A673 (cell line): ENCODE results near the gene SLX1A. TPM values are rescaled to one million over a fixed set of nuclear protein-coding genes. Genes with fewer than 3 reads are reported as not detected.

ENCODE experiments used
- BruUV-seq: library from RNA; stranded (reverse); fragments of 400-500 nt; replicated peaks from 2 replicates; lab custom pipeline; 2021; lab: Mats Ljungman, UMichigan
- CTCF ChIA-PET: fragments of 300-600 bp; sonication (Branson Sonifier 250); formaldehyde crosslinking; loops from one replicate; lab custom pipeline; 2022; ENCODE audit warnings: antibody characterized with exemption; lab: Charles Lee
- POLR2A ChIA-PET: fragments of 300-600 bp; sonication (Branson Sonifier 250); formaldehyde crosslinking; loops from one replicate; lab custom pipeline; 2022; ENCODE audit warnings: antibody characterized with exemption; ENCODE audit not compliant: low non-redundant PET; lab: Charles Lee
- DNase-seq: peaks from one replicate; pipeline ENCODE4 v3.0.0-alpha.2; 2015; ENCODE audit warnings: low spot score
- H3K27ac ChIP-seq: fragments of 200-600 bp; sonication (generic); 2 replicates; pipeline ENCODE4 v1.5.1; 2016; ENCODE audit warnings: mixed run types, low read depth, mild to moderate bottlenecking, mixed read lengths, antibody characterized with exemption, low read length; ENCODE audit not compliant: poor library complexity, severe bottlenecking
- H3K27me3 ChIP-seq: fragments of 200-600 bp; sonication (generic); replicated peaks from 2 replicates; pipeline ENCODE4 v1.6.1; 2017; ENCODE audit warnings: mixed run types, low read depth, mild to moderate bottlenecking, mixed read lengths, antibody characterized with exemption, low read length; ENCODE audit not compliant: insufficient read depth, poor library complexity
- H3K36me3 ChIP-seq: fragments of 200-600 bp; sonication (generic); 2 replicates; pipeline ENCODE4 v1.6.1; 2016; ENCODE audit warnings: mixed run types, mild to moderate bottlenecking, mixed read lengths, antibody characterized with exemption, low read length; ENCODE audit not compliant: insufficient read depth, poor library complexity, severe bottlenecking
- H3K4me1 ChIP-seq: fragments of 200-600 bp; sonication (generic); 2 replicates; pipeline ENCODE4 v1.6.1; 2017; ENCODE audit warnings: mixed run types, mild to moderate bottlenecking, mixed read lengths, antibody characterized with exemption, low read length; ENCODE audit not compliant: insufficient read depth, poor library complexity, severe bottlenecking
- H3K4me3 ChIP-seq: fragments of 200-600 bp; sonication (generic); 2 replicates; pipeline ENCODE4 v1.5.1; 2016; ENCODE audit warnings: low read depth, mixed run types, mild to moderate bottlenecking, mixed read lengths, low read length; ENCODE audit not compliant: poor library complexity, severe bottlenecking
- H3K9me3 ChIP-seq: fragments of 200-600 bp; sonication (generic); 2 replicates; pipeline ENCODE4 v1.6.1; 2016; ENCODE audit warnings: mixed run types, low read depth, mild to moderate bottlenecking, mixed read lengths, antibody characterized with exemption, low read length; ENCODE audit not compliant: poor library complexity, severe bottlenecking
- EZH2 ChIP-seq: fragments of 200-600 bp; sonication (generic); IDR thresholded peaks from 2 replicates; pipeline ENCODE4 v1.6.1; 2017; ENCODE audit warnings: borderline replicate concordance, low read depth, mild to moderate bottlenecking, mixed read lengths, antibody characterized with exemption, low read length; ENCODE audit not compliant: poor library complexity, severe bottlenecking
- intact Hi-C: fragments of 100-400 bp; cut with micrococcal nuclease; formaldehyde crosslinking; loops from one replicate; pipeline ENCODE4 v1.10.0; 2022; ENCODE audit not compliant: unreplicated experiment
- total RNA-seq: library from RNA; stranded (reverse); gene quantifications from 2 replicates; pipeline ENCODE4 v1.2.3, GENCODE V29; 2021
- TF ChIP-seq, protein P1 (sequence below): fragments of 300-800, 200-600 bp; sonication (generic); conservative IDR thresholded peaks from 2 replicates; pipeline ENCODE4 v1.5.1; 2017; ENCODE audit warnings: low read depth, mild to moderate bottlenecking, antibody characterized with exemption, low read length, moderate library complexity, mixed read lengths

The SLX1A gene
- total RNA-seq, 1 experiment from 2014 or later: 15.5 TPM

- Histone ChIP-seq H3K9me3 (no peaks in the 10 kb centered on the region), H3K4me3 (no peak overlapping the region), H3K27ac (no peak overlapping the region), H3K4me1 (peaks cover 4% of the 10 kb centered on the region), H3K27me3 (no peaks in the 10 kb centered on the region), H3K36me3 (no peaks in the 10 kb centered on the region)
- TF ChIP-seq, protein P1, sequence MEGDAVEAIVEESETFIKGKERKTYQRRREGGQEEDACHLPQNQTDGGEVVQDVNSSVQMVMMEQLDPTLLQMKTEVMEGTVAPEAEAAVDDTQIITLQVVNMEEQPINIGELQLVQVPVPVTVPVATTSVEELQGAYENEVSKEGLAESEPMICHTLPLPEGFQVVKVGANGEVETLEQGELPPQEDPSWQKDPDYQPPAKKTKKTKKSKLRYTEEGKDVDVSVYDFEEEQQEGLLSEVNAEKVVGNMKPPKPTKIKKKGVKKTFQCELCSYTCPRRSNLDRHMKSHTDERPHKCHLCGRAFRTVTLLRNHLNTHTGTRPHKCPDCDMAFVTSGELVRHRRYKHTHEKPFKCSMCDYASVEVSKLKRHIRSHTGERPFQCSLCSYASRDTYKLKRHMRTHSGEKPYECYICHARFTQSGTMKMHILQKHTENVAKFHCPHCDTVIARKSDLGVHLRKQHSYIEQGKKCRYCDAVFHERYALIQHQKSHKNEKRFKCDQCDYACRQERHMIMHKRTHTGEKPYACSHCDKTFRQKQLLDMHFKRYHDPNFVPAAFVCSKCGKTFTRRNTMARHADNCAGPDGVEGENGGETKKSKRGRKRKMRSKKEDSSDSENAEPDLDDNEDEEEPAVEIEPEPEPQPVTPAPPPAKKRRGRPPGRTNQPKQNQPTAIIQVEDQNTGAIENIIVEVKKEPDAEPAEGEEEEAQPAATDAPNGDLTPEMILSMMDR: no peak
- TF ChIP-seq EZH2: no peak
- CTCF ChIA-PET: no interaction called here
- no TSS peak for BruUV-seq
- POLR2A ChIA-PET: no interaction called here
- intact Hi-C loops: no loop called here
- DNase-seq: no peak
Measured at GRCh38 chr16:30147843-30148510, 45.7 kb upstream of the SLX1A start.

DNA sequence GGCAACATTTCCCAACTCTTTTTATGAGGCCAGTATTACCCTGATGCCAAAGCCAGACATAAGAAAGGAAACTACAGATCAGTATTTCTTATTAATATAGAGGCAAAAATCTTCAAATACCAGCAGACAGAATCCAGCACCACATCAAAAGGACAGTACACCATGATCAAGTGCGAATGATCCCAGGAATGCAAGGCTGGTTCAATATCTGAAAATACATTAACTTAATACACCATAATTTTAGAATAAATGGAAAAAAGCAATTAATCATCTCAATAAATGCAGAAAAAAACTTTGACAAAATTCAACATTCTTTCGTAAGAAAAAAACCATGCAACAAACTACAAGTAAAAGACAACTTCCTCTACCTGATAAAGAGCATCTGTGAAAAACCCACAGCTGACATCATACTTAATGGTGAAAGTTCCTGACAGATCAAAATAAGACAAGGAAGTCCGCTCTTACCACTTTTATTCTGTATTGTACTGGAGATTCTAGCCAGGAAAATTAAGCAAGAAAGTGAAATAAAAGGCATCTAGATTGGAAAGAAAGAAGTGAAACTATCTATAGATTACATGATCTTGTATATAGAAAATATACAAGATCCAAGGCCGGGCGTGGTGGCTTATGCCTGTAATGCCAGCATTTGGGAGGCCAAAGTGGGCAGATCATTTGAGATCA, 44.3 kb upstream of the SLX1A start:
- no TSS peak for BruUV-seq
- no peak for TF ChIP-seq EZH2
- TF ChIP-seq, protein P1: no peak
- CTCF ChIA-PET: no interaction called here

DNA sequence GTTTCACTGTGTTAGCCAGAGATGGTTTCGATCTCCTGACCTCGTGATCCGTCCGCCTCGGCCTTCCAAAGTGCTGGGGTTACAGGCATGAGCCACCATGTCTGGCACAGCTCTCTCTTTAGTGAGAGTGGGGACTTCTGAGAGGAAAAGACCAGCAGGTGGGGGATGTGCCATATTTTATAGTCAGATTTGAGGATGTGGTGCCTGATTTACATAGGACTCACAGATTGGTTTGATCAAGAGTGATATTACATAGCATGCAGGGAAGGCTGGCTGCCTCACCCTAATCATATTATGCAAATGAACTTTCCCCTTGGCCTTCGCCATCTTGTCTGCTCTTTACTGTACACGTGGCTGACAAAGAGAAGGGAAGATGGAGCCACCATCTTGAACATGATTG, 42.6 kb upstream of the SLX1A start:
- BruUV-seq: no TSS peak
- ChIA-PET CTCF (no interaction called here), POLR2A (no interaction called here)
- Histone ChIP-seq H3K27me3 (no peaks in the 10 kb centered on the region), H3K27ac (no peak overlapping the region), H3K4me1 (peaks cover 4% of the 10 kb centered on the region), H3K4me3 (no peak overlapping the region), H3K36me3 (no peaks in the 10 kb centered on the region), H3K9me3 (peaks cover 4% of the 10 kb centered on the region)
- no peak for DNase-seq
- intact Hi-C loops: no loop called here
- TF ChIP-seq EZH2: no peak
- TF ChIP-seq, protein P1: no peak

More for the DNA sequence above, 44.3 kb upstream of the SLX1A start:
- no peak for DNase-seq
- POLR2A ChIA-PET: no interaction called here
- Histone ChIP-seq H3K4me3 (no peak overlapping the region), H3K9me3 (peaks cover 4% of the 10 kb centered on the region), H3K4me1 (peaks cover 4% of the 10 kb centered on the region), H3K27ac (no peak overlapping the region), H3K36me3 (no peaks in the 10 kb centered on the region), H3K27me3 (no peaks in the 10 kb centered on the region)
- intact Hi-C loops: no loop called here
